SJSA1 (cell line): ENCODE results near the gene KIF1C. TPM values are rescaled to one million over a fixed set of nuclear protein-coding genes. Genes with fewer than 3 reads are reported as not detected.

Source experiments
- DNase-seq, 2 experiments: peaks; one replicate each; pipeline ENCODE4 v3.0.0-alpha.2; 2015 to 2020; ENCODE audit warnings: low spot score in 2 of 2, low read depth in 1 of 2
- H3K27ac ChIP-seq: fragments of 250-450 bp; sonication (Bioruptor Pico); 2 replicates; pipeline ENCODE4 v1.5.1; 2020; ENCODE audit warnings: mild to moderate bottlenecking, moderate library complexity
- H3K27me3 ChIP-seq: fragments of 250-450 bp; sonication (Bioruptor Pico); replicated peaks from 2 replicates; pipeline ENCODE4 v1.5.1; 2020; ENCODE audit warnings: mild to moderate bottlenecking, moderate library complexity
- H3K36me3 ChIP-seq: fragments of 250-450 bp; sonication (Bioruptor Pico); 2 replicates; pipeline ENCODE4 v1.5.1; 2020; ENCODE audit warnings: mild to moderate bottlenecking
- H3K4me1 ChIP-seq: fragments of 250-450 bp; sonication (Bioruptor Pico); replicated peaks from 2 replicates; pipeline ENCODE4 v1.6.1; 2021; ENCODE audit warnings: mild to moderate bottlenecking
- H3K4me3 ChIP-seq: fragments of 250-450 bp; sonication (Bioruptor Pico); 2 replicates; pipeline ENCODE4 v1.5.1; 2020; ENCODE audit warnings: mild to moderate bottlenecking
- H3K9me3 ChIP-seq: fragments of 250-450 bp; sonication (Bioruptor Pico); replicated peaks from 2 replicates; pipeline ENCODE4 v1.5.1; 2020; ENCODE audit warnings: mild to moderate bottlenecking
- total RNA-seq: library from RNA; depleted of rRNA; stranded (reverse); fragments of >200 nt; shearing (Covaris generic); gene quantifications from 2 replicates; pipeline ENCODE4 v1.2.3, GENCODE V29; 2014

The KIF1C gene
- total RNA-seq, 1 experiment from 2014 or later = 72.3 TPM

- Histone ChIP-seq H3K27me3 (peaks cover 4% of the 10 kb centered on the region; the same call in 1 of the 2 replicates), H3K4me1 (peaks cover 8% of the 10 kb centered on the region; the same call in 1 of the 2 replicates), H3K36me3 (no peaks in the 10 kb centered on the region), H3K9me3 (no peaks in the 10 kb centered on the region), H3K27ac (no peak overlapping the region), H3K4me3 (no peak overlapping the region)
- no peak for DNase-seq
Observed at GRCh38 chr17:5032865-5033264, 35.1 kb downstream of the KIF1C start.

- no peaks in the 10 kb centered on the region for H3K36me3 ChIP-seq
- H3K27me3 ChIP-seq = peaks cover 4% of the 10 kb centered on the region; the same call in 1 of the 2 replicates
- H3K4me1 ChIP-seq = peaks cover 8% of the 10 kb centered on the region; the same call in 1 of the 2 replicates
- no peaks in the 10 kb centered on the region for H3K9me3 ChIP-seq
- no peak for DNase-seq
- no peak overlapping the region for H3K4me3 ChIP-seq
- no peak overlapping the region for H3K27ac ChIP-seq
Observed at GRCh38 chr17:5033352-5034015, 35.7 kb downstream of the KIF1C start.

GRCh38 chr17:5034063-5034462 is 36.3 kb downstream of the KIF1C start:
- DNase-seq = no peak

GRCh38 chr17:5034651-5035050 is 36.9 kb downstream of the KIF1C start:
- H3K27ac ChIP-seq = no peak overlapping the region
- no peaks in the 10 kb centered on the region for H3K36me3 ChIP-seq
- no peak for DNase-seq
- H3K4me3 ChIP-seq = no peak overlapping the region
- peaks cover 4% of the 10 kb centered on the region; the same call in 1 of the 2 replicates for H3K27me3 ChIP-seq
- peaks cover 8% of the 10 kb centered on the region; the same call in 1 of the 2 replicates for H3K4me1 ChIP-seq
- H3K9me3 ChIP-seq = no peaks in the 10 kb centered on the region

More at GRCh38 chr17:5034063-5034462, 36.3 kb downstream of the KIF1C start:
- H3K4me3 ChIP-seq = no peak overlapping the region
- no peaks in the 10 kb centered on the region for H3K36me3 ChIP-seq
- no peak overlapping the region for H3K27ac ChIP-seq
- peaks cover 4% of the 10 kb centered on the region; the same call in 1 of the 2 replicates for H3K27me3 ChIP-seq
- no peaks in the 10 kb centered on the region for H3K9me3 ChIP-seq
- H3K4me1 ChIP-seq = peaks cover 8% of the 10 kb centered on the region; the same call in 1 of the 2 replicates

- peaks cover 4% of the 10 kb centered on the region; the same call in 1 of the 2 replicates for H3K27me3 ChIP-seq
- no peak for DNase-seq
- H3K27ac ChIP-seq = no peak within 1 kb of the TSS
- H3K36me3 ChIP-seq = no peaks in the 10 kb centered on the region
- no peak within 1 kb of the TSS for H3K4me3 ChIP-seq
- peaks cover 8% of the 10 kb centered on the region; the same call in 1 of the 2 replicates for H3K4me1 ChIP-seq
- no peaks in the 10 kb centered on the region for H3K9me3 ChIP-seq
Observed at GRCh38 chr17:5035315-5035714, 37.6 kb downstream of the KIF1C start, which contains the start of gene SLC52A1. TSS of gene SLC52A1 (minus strand) at chr17:5035426. CDS start at chr17:5034606, 820 bp downstream.

GRCh38 chr17:5042157-5043022 is 44.6 kb downstream of the KIF1C start:
- no peaks in the 10 kb centered on the region for H3K9me3 ChIP-seq
- DNase-seq = no peak

GRCh38 chr17:5043524-5043923 is 45.8 kb downstream of the KIF1C start:
- H3K27me3 ChIP-seq = no peaks in the 10 kb centered on the region
- H3K4me3 ChIP-seq = no peak overlapping the region

More at GRCh38 chr17:5042157-5043022, 44.6 kb downstream of the KIF1C start:
- Histone ChIP-seq H3K27me3 (no peaks in the 10 kb centered on the region), H3K36me3 (no peaks in the 10 kb centered on the region), H3K27ac (no peak overlapping the region), H3K4me3 (no peak overlapping the region), H3K4me1 (no peaks in the 10 kb centered on the region)

GRCh38 chr17:5044630-5045029 is 46.9 kb downstream of the KIF1C start:
- DNase-seq = no peak
- H3K27me3 ChIP-seq = no peaks in the 10 kb centered on the region
- no peaks in the 10 kb centered on the region for H3K36me3 ChIP-seq
- no peak overlapping the region for H3K27ac ChIP-seq
- no peak overlapping the region for H3K4me3 ChIP-seq
- H3K4me1 ChIP-seq = no peaks in the 10 kb centered on the region
- H3K9me3 ChIP-seq = no peaks in the 10 kb centered on the region

More at GRCh38 chr17:5043524-5043923, 45.8 kb downstream of the KIF1C start:
- Histone ChIP-seq H3K27ac (no peak overlapping the region), H3K36me3 (no peaks in the 10 kb centered on the region), H3K9me3 (no peaks in the 10 kb centered on the region), H3K4me1 (no peaks in the 10 kb centered on the region)
- no peak for DNase-seq

- Histone ChIP-seq H3K4me1 (no peaks in the 10 kb centered on the region), H3K27ac (no peak overlapping the region), H3K27me3 (no peaks in the 10 kb centered on the region), H3K9me3 (no peaks in the 10 kb centered on the region), H3K36me3 (no peaks in the 10 kb centered on the region), H3K4me3 (no peak overlapping the region)
- no peak for DNase-seq
Observed at GRCh38 chr17:5045496-5045895, 47.7 kb downstream of the KIF1C start.

GRCh38 chr17:5047446-5047845 is 49.7 kb downstream of the KIF1C start:
- DNase-seq = no peak
- no peak overlapping the region for H3K4me3 ChIP-seq
- H3K27ac ChIP-seq = no peak overlapping the region
- no peaks in the 10 kb centered on the region for H3K36me3 ChIP-seq
- H3K27me3 ChIP-seq = no peaks in the 10 kb centered on the region
- H3K4me1 ChIP-seq = no peaks in the 10 kb centered on the region
- no peaks in the 10 kb centered on the region for H3K9me3 ChIP-seq

GRCh38 chr17:5049314-5049841 is 51.6 kb downstream of the KIF1C start:
- no peaks in the 10 kb centered on the region for H3K27me3 ChIP-seq
- no peak overlapping the region for H3K4me3 ChIP-seq
- DNase-seq = no peak
- no peak overlapping the region for H3K27ac ChIP-seq
- no peaks in the 10 kb centered on the region for H3K9me3 ChIP-seq
- H3K36me3 ChIP-seq = no peaks in the 10 kb centered on the region
- H3K4me1 ChIP-seq = no peaks in the 10 kb centered on the region

GRCh38 chr17:5050278-5050677 is 52.5 kb downstream of the KIF1C start:
- no peaks in the 10 kb centered on the region for H3K9me3 ChIP-seq
- no peak for DNase-seq
- H3K4me1 ChIP-seq = no peaks in the 10 kb centered on the region
- H3K36me3 ChIP-seq = no peaks in the 10 kb centered on the region
- no peaks in the 10 kb centered on the region for H3K27me3 ChIP-seq
- no peak overlapping the region for H3K4me3 ChIP-seq
- no peak overlapping the region for H3K27ac ChIP-seq

- H3K4me1 ChIP-seq = no peaks in the 10 kb centered on the region
- H3K27me3 ChIP-seq = no peaks in the 10 kb centered on the region
- H3K27ac ChIP-seq = no peak overlapping the region
- no peak for DNase-seq
- no peak overlapping the region for H3K4me3 ChIP-seq
- no peaks in the 10 kb centered on the region for H3K9me3 ChIP-seq
- H3K36me3 ChIP-seq = no peaks in the 10 kb centered on the region
Observed at GRCh38 chr17:5055543-5055942, 57.8 kb downstream of the KIF1C start.
